HG02678 (cell line): Measurements from ENCODE around the gene PALM.

ENCODE experiments used
- ATAC-seq: cut with Tn5 transposase; IDR thresholded peaks from one replicate; pipeline ENCODE4 v1.9.1; 2021; ENCODE audit warnings: mild to moderate bottlenecking, moderate library complexity; ENCODE audit not compliant: unreplicated experiment

Gene PALM

GRCh38 chr19:750640-751423 lies 42.1 kb downstream of the PALM start, which contains the start of gene MISP:
MISP (plus strand) TSS chr19:751112; CDS start chr19:756947, 5,835 bp downstream.
- no peak for ATAC-seq

- ATAC-seq: no peak
These were observed 43.0 kb downstream of the PALM start for GRCh38 chr19:751501-752341.

- no peak for ATAC-seq
These were observed 44.1 kb downstream of the PALM start for GRCh38 chr19:752652-753517.

- no peak for ATAC-seq
These were observed 45.8 kb downstream of the PALM start for GRCh38 chr19:754530-754929.

- no peak for ATAC-seq
These were observed 46.3 kb downstream of the PALM start for GRCh38 chr19:755063-755462.

- ATAC-seq: no peak
These were observed 47.5 kb downstream of the PALM start for GRCh38 chr19:756236-756635.

- no peak for ATAC-seq
These were observed 48.3 kb downstream of the PALM start for GRCh38 chr19:756821-757688.

GRCh38 chr19:757811-758668 lies 49.3 kb downstream of the PALM start:
- ATAC-seq: no peak

GRCh38 chr19:763181-763580 lies 54.4 kb downstream of the PALM start:
- ATAC-seq: no peak

- no peak for ATAC-seq
These were observed 55.1 kb downstream of the PALM start for GRCh38 chr19:763869-764268.

- no peak for ATAC-seq
These were observed 55.6 kb downstream of the PALM start for GRCh38 chr19:764301-764700.

GRCh38 chr19:765179-765738 lies 56.5 kb downstream of the PALM start:
- no peak for ATAC-seq

GRCh38 chr19:768424-768823 lies 59.7 kb downstream of the PALM start:
- ATAC-seq: no peak

GRCh38 chr19:769616-770015 lies 60.9 kb downstream of the PALM start:
- no peak for ATAC-seq

GRCh38 chr19:771332-771785 lies 62.6 kb downstream of the PALM start:
- ATAC-seq: no peak

- ATAC-seq: no peak
These were observed 63.3 kb downstream of the PALM start for GRCh38 chr19:772063-772462.

- ATAC-seq: no peak
These were observed 64.1 kb downstream of the PALM start for GRCh38 chr19:772730-773436.

- ATAC-seq: no peak
These were observed 67.8 kb downstream of the PALM start for GRCh38 chr19:776549-776948.
